ENCODE measurements around the gene CDK10.

CDK10 gene

DNA sequence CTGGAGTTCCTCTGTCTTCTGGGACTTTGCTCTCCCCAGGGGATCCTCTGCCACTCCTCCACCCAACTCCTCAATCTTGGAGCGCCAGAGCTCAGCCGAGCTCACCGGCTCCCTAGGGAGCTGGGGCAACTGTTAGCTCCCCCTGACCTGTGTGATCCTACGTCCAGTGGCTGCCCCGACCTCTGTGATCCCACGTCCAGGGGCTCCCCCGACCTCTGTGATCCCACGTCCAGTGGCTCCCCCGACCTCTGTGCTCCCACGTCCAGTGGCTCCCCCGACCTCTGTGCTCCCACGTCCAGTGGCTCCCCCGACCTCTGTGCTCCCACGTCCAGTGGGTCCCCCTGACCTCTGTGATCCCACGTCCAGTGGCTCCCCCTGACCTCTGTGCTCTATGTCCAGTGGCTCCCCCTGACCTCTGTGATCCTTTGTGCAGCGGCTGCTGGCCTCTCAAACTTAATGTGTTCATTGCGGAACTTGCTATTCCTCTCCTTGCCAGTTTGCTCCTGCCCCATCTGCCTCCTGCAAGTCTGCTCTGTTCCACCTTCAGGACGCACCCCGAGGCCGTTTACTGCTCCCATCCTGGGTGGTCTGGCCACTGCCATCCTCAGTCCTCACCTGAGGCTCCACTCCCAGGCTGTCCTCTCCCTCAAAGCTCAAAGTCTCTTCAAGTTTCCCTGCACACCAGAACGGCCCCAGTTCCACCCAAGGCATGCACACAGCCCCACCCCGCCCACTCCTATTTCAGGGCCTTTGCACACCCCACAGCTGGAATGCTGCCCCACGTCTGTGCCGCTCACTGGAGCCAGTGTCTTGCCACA is 31.4 kb downstream of the CDK10 start:
- no peak overlapping the region for H3K4me3 ChIP-seq (replicated peaks; ENCODE audit: insufficient read depth, low read length)
- TF ChIP-seq, protein P1, sequence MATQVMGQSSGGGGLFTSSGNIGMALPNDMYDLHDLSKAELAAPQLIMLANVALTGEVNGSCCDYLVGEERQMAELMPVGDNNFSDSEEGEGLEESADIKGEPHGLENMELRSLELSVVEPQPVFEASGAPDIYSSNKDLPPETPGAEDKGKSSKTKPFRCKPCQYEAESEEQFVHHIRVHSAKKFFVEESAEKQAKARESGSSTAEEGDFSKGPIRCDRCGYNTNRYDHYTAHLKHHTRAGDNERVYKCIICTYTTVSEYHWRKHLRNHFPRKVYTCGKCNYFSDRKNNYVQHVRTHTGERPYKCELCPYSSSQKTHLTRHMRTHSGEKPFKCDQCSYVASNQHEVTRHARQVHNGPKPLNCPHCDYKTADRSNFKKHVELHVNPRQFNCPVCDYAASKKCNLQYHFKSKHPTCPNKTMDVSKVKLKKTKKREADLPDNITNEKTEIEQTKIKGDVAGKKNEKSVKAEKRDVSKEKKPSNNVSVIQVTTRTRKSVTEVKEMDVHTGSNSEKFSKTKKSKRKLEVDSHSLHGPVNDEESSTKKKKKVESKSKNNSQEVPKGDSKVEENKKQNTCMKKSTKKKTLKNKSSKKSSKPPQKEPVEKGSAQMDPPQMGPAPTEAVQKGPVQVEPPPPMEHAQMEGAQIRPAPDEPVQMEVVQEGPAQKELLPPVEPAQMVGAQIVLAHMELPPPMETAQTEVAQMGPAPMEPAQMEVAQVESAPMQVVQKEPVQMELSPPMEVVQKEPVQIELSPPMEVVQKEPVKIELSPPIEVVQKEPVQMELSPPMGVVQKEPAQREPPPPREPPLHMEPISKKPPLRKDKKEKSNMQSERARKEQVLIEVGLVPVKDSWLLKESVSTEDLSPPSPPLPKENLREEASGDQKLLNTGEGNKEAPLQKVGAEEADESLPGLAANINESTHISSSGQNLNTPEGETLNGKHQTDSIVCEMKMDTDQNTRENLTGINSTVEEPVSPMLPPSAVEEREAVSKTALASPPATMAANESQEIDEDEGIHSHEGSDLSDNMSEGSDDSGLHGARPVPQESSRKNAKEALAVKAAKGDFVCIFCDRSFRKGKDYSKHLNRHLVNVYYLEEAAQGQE (IDR thresholded peaks at IDR 0.05; ENCODE audit: insufficient replicate concordance, low read depth), result no peak
- no peak for TF ChIP-seq SPI1 (IDR thresholded peaks at IDR 0.05; ENCODE audit: borderline replicate concordance, low read depth)
- no peak for TF ChIP-seq CTCF (IDR thresholded peaks at IDR 0.05; ENCODE audit: insufficient read depth, low read length)
- H3K27ac ChIP-seq (replicated peaks), result no peak overlapping the region
- H3K27me3 ChIP-seq (ENCODE audit: insufficient read depth, poor library complexity, severe bottlenecking), result no peaks in the 10 kb centered on the region
- no peak for DNase-seq (ENCODE audit: low read depth in 1 of 2, low spot score in 1 of 2)

DNA sequence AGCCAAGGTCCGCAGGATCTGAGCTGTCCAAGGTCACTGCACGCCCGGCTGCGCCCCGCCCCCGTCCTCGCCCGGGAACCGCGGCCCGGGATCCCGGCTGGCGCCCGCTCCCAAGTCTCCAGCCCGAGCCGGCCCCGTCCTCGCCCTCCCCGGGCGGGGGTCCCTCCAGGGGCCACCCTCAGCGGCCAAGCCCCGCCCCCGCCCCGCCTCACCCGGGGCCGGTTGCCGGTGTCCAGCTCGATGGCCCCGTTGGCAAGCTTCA is 34.0 kb downstream of the CDK10 start:
- TF ChIP-seq SPI1 (IDR thresholded peaks at IDR 0.05; ENCODE audit: borderline replicate concordance, low read depth) (no peak), CTCF (IDR thresholded peaks at IDR 0.05; ENCODE audit: insufficient read depth, low read length) (no peak), GABPA (IDR thresholded peaks at IDR 0.05; ENCODE audit: low read depth) (no peak)
- TF ChIP-seq, protein P1 (IDR thresholded peaks at IDR 0.05; ENCODE audit: insufficient replicate concordance, low read depth), result peak; percentile 66
- peak overlapping the region; percentile 59 for H3K4me3 ChIP-seq (replicated peaks; ENCODE audit: insufficient read depth, low read length)
- no peaks in the 10 kb centered on the region for H3K27me3 ChIP-seq (ENCODE audit: insufficient read depth, poor library complexity, severe bottlenecking)
- peak overlapping the region; percentile 87 for H3K27ac ChIP-seq (replicated peaks)
- no peak for DNase-seq (ENCODE audit: low read depth in 1 of 2, low spot score in 1 of 2)

- peak within 1 kb of the TSS; percentile 87 for H3K27ac ChIP-seq (replicated peaks)
- DNase-seq (ENCODE audit: low read depth in 1 of 2, low spot score in 1 of 2), result peak in 1 of 2 experiments; percentile 55
- no peaks in the 10 kb centered on the region for H3K27me3 ChIP-seq (ENCODE audit: insufficient read depth, poor library complexity, severe bottlenecking)
- TF ChIP-seq, protein P1 (IDR thresholded peaks at IDR 0.05; ENCODE audit: insufficient replicate concordance, low read depth), result peak; percentile 2
- no peak for TF ChIP-seq SPI1 (IDR thresholded peaks at IDR 0.05; ENCODE audit: borderline replicate concordance, low read depth)
- peak; percentile 94 for TF ChIP-seq GABPA (IDR thresholded peaks at IDR 0.05; ENCODE audit: low read depth)
- TF ChIP-seq POLR2AphosphoS5 (IDR thresholded peaks at IDR 0.05; ENCODE audit: low read depth), result peak; percentile 35
- no peak for TF ChIP-seq CTCF (IDR thresholded peaks at IDR 0.05; ENCODE audit: insufficient read depth, low read length)
- H3K4me3 ChIP-seq (replicated peaks; ENCODE audit: insufficient read depth, low read length), result peak within 1 kb of the TSS; percentile 59
Measured at GRCh38 chr16:89720813-89721545, 34.5 kb downstream of the CDK10 start, which contains the start of the genes VPS9D1 and ZNF276. VPS9D1 (minus strand) TSS chr16:89720898; CDS start chr16:89720861, 37 bp downstream. ZNF276 (plus strand) TSS chr16:89721537; CDS start chr16:89721641, 104 bp downstream.
